A673 (cell line): ENCODE data around the gene EFNA3. TPM values are rescaled to one million over a fixed set of nuclear protein-coding genes. Genes with fewer than 3 reads are reported as not detected.

Experiments
- BruUV-seq: library from RNA; stranded (reverse); fragments of 400-500 nt; replicated peaks from 2 replicates; lab custom pipeline; 2021; lab: Mats Ljungman, UMichigan
- CTCF ChIA-PET: fragments of 300-600 bp; sonication (Branson Sonifier 250); formaldehyde crosslinking; loops from one replicate; lab custom pipeline; 2022; ENCODE audit warnings: antibody characterized with exemption; lab: Charles Lee
- POLR2A ChIA-PET: fragments of 300-600 bp; sonication (Branson Sonifier 250); formaldehyde crosslinking; loops from one replicate; lab custom pipeline; 2022; ENCODE audit warnings: antibody characterized with exemption; ENCODE audit not compliant: low non-redundant PET; lab: Charles Lee
- DNase-seq: peaks from one replicate; pipeline ENCODE4 v3.0.0-alpha.2; 2015; ENCODE audit warnings: low spot score
- H3K27ac ChIP-seq: fragments of 200-600 bp; sonication (generic); 2 replicates; pipeline ENCODE4 v1.5.1; 2016; ENCODE audit warnings: mixed run types, low read depth, mild to moderate bottlenecking, mixed read lengths, antibody characterized with exemption, low read length; ENCODE audit not compliant: poor library complexity, severe bottlenecking
- H3K27me3 ChIP-seq: fragments of 200-600 bp; sonication (generic); replicated peaks from 2 replicates; pipeline ENCODE4 v1.6.1; 2017; ENCODE audit warnings: mixed run types, low read depth, mild to moderate bottlenecking, mixed read lengths, antibody characterized with exemption, low read length; ENCODE audit not compliant: insufficient read depth, poor library complexity
- H3K36me3 ChIP-seq: fragments of 200-600 bp; sonication (generic); 2 replicates; pipeline ENCODE4 v1.6.1; 2016; ENCODE audit warnings: mixed run types, mild to moderate bottlenecking, mixed read lengths, antibody characterized with exemption, low read length; ENCODE audit not compliant: insufficient read depth, poor library complexity, severe bottlenecking
- H3K4me1 ChIP-seq: fragments of 200-600 bp; sonication (generic); 2 replicates; pipeline ENCODE4 v1.6.1; 2017; ENCODE audit warnings: mixed run types, mild to moderate bottlenecking, mixed read lengths, antibody characterized with exemption, low read length; ENCODE audit not compliant: insufficient read depth, poor library complexity, severe bottlenecking
- H3K4me3 ChIP-seq: fragments of 200-600 bp; sonication (generic); 2 replicates; pipeline ENCODE4 v1.5.1; 2016; ENCODE audit warnings: low read depth, mixed run types, mild to moderate bottlenecking, mixed read lengths, low read length; ENCODE audit not compliant: poor library complexity, severe bottlenecking
- H3K9me3 ChIP-seq: fragments of 200-600 bp; sonication (generic); 2 replicates; pipeline ENCODE4 v1.6.1; 2016; ENCODE audit warnings: mixed run types, low read depth, mild to moderate bottlenecking, mixed read lengths, antibody characterized with exemption, low read length; ENCODE audit not compliant: poor library complexity, severe bottlenecking
- CTCF ChIP-seq: fragments of 300-800, 200-600 bp; sonication (generic); conservative IDR thresholded peaks from 2 replicates; pipeline ENCODE4 v1.5.1; 2017; ENCODE audit warnings: low read depth, mild to moderate bottlenecking, antibody characterized with exemption, low read length, moderate library complexity, mixed read lengths
- EZH2 ChIP-seq: fragments of 200-600 bp; sonication (generic); IDR thresholded peaks from 2 replicates; pipeline ENCODE4 v1.6.1; 2017; ENCODE audit warnings: borderline replicate concordance, low read depth, mild to moderate bottlenecking, mixed read lengths, antibody characterized with exemption, low read length; ENCODE audit not compliant: poor library complexity, severe bottlenecking
- intact Hi-C: fragments of 100-400 bp; cut with micrococcal nuclease; formaldehyde crosslinking; loops from one replicate; pipeline ENCODE4 v1.10.0; 2022; ENCODE audit not compliant: unreplicated experiment
- total RNA-seq: library from RNA; stranded (reverse); gene quantifications from 2 replicates; pipeline ENCODE4 v1.2.3, GENCODE V29; 2021

The EFNA3 gene
- total RNA-seq, 1 experiment from 2014 or later, result 5.8 TPM

DNA sequence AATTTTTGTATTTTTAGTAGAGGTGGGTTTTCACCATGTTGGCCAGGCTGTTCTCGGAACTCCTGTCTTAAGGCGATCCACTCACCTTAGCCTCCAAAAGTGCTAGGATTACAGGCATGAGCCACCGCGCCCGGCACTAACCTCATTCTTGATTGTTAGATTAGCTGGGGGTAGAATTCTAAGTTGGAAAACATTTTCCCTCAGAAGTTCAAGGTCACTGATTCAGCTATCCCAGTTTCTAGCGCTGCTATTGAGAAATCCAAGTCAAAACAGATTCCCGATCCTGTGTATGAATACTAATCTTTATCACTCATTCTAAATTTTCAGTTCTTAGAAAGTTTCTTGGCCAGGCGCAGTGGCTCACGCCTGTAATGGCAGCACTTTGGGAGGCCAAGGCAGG, 24.7 kb downstream of the EFNA3 start:
- Histone ChIP-seq H3K27ac (no peak overlapping the region), H3K27me3 (no peaks in the 10 kb centered on the region), H3K4me1 (no peaks in the 10 kb centered on the region), H3K9me3 (no peaks in the 10 kb centered on the region), H3K36me3 (no peaks in the 10 kb centered on the region), H3K4me3 (no peak overlapping the region)
- intact Hi-C loops, result no loop called here
- no TSS peak for BruUV-seq
- CTCF ChIA-PET, result no interaction called here
- POLR2A ChIA-PET, result no interaction called here
- TF ChIP-seq EZH2 (no peak), CTCF (no peak)
- no peak for DNase-seq

- no peak overlapping the region for H3K4me3 ChIP-seq
- no peaks in the 10 kb centered on the region for H3K9me3 ChIP-seq
- intact Hi-C loops, result no loop called here
- no peaks in the 10 kb centered on the region for H3K36me3 ChIP-seq
- CTCF ChIA-PET, result no interaction called here
- H3K4me1 ChIP-seq, result no peaks in the 10 kb centered on the region
- DNase-seq, result no peak
- POLR2A ChIA-PET, result no interaction called here
- no peak for TF ChIP-seq EZH2
- no peak for TF ChIP-seq CTCF
- H3K27ac ChIP-seq, result no peak overlapping the region
- BruUV-seq, result no TSS peak
- no peaks in the 10 kb centered on the region for H3K27me3 ChIP-seq
Measured at GRCh38 chr1:155104605-155105534, 26.2 kb downstream of the EFNA3 start.

GRCh38 chr1:155105604-155106011, 27.0 kb downstream of the EFNA3 start:
- ChIA-PET POLR2A (no interaction called here), CTCF (no interaction called here)
- intact Hi-C loops, result no loop called here
- no peaks in the 10 kb centered on the region for H3K27me3 ChIP-seq
- H3K27ac ChIP-seq, result no peak overlapping the region
- no peaks in the 10 kb centered on the region for H3K36me3 ChIP-seq
- no peaks in the 10 kb centered on the region for H3K4me1 ChIP-seq
- DNase-seq, result no peak
- no peak overlapping the region for H3K4me3 ChIP-seq
- no TSS peak for BruUV-seq
- H3K9me3 ChIP-seq, result no peaks in the 10 kb centered on the region
- TF ChIP-seq EZH2 (no peak), CTCF (no peak)
